Measurements from ENCODE around the gene C1orf198.
A peak's percentile ranks its signal among the peaks of the same experiment; 100 is the strongest.

The C1orf198 gene, protein sequence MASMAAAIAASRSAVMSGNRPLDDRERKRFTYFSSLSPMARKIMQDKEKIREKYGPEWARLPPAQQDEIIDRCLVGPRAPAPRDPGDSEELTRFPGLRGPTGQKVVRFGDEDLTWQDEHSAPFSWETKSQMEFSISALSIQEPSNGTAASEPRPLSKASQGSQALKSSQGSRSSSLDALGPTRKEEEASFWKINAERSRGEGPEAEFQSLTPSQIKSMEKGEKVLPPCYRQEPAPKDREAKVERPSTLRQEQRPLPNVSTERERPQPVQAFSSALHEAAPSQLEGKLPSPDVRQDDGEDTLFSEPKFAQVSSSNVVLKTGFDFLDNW

DNA sequence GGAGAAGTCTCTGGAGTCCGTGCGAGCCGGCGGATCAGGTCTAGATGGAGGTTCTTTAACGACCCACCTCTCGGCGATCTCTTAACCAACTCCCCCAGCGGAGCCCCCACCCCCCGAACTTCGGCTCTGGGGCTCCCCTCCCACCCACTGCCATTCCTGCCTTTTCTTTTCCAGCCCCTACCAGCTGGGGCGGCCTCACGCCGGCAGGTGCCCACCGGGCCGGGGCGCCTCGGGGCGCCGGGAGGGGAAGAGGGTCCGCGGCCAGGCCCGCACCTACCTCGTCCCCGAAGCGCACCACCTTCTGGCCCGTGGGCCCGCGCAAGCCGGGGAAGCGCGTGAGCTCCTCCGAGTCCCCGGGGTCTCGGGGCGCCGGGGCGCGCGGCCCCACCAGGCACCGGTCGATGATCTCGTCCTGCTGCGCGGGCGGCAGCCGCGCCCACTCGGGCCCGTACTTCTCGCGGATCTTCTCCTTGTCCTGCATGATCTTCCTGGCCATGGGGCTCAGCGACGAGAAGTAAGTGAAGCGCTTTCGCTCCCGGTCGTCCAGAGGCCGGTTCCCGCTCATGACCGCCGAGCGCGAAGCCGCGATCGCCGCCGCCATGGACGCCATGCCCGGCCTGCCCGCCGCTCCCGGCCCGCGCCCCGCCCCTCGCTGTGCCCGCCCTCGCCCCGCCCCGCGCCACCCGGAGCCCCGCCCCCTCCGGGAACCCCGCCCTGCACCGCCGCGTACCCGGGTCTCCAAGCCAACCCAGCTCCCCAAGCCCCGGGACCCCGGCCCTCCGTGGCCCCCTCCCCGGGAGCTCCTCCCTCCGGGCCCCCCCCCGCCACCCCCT lies at the start of gene C1orf198:
C1orf198 (minus strand) TSS at position 619 of the 833 bp plus-strand sequence; CDS start at position 610, 9 bp downstream.
- DNase-seq (ENCODE audit: low read depth in 2 of 2), result peak; percentile 60 to 70

DNA sequence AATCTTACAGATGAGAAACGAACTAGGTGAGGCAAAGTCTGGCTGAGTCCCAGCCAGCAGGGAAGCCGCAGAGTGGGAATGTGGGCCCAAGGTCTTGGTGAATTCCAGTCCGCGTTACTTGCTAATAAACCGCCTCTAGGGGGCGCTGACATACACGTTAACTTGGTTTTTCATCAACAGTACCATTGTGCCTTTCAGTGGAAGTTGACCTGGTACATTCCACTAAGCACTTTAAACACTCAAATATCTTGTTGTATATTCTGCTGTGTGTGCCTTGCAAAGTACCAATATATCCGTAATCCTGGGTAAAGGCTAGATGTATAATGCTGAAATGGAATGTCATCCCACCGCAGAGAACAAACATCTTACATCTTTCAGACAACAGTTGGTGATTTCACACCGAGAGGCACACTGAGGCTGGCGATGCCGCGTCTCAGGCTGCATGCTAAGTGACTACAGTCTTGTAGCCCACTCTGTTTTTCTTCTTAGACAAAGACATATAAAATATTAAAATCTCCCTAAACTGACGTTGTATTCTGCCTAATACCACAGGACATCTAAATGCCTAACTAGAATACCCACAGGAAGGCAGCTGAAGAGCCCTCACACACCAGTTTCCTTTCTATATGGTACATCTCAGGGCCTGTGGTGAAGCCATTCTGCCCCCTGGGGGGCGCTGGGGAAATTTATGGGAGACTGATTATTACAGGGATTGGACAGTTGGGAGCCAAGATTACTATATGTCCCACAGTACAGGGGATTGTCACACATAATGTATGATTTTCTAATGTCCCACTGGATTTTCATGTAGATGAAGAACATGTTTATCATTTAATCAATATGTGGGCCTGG lies 49.2 kb upstream of the C1orf198 start:
- peak; percentile 57 to 67 for DNase-seq (ENCODE audit: low read depth in 2 of 2)

DNA sequence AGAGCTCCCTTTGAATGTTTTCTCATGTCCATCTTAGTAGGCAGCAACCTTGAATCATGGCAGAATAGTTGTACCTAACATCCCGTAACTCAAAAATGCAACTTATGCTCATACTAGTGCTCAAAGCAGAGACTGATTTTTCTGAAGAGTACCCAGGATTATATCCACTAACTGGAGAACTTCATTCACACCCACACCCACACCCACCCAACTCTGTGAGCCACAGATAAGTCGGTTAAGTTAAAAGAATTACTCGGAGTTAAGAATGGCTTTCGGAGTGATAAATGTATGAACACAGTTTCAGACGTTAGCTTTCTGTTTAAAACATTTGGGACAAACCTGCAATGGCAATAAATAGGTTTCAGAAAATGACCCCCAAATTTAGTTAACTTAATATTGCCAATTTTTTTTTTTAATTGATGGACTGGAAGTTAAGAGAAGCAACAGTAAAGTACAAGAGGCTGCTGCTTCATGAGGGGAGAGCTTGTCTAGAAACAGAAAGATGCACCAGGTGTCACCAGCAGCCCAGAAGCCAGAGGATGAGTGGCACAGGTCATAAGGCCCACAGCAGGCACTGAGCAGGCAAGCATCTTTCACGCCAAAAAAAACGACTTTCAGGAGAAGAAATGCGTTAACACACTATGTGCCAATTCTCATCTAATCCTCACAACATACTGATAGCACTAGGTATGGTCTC lies 48.4 kb upstream of the C1orf198 start:
- DNase-seq (ENCODE audit: low read depth in 2 of 2), result no peak

DNA sequence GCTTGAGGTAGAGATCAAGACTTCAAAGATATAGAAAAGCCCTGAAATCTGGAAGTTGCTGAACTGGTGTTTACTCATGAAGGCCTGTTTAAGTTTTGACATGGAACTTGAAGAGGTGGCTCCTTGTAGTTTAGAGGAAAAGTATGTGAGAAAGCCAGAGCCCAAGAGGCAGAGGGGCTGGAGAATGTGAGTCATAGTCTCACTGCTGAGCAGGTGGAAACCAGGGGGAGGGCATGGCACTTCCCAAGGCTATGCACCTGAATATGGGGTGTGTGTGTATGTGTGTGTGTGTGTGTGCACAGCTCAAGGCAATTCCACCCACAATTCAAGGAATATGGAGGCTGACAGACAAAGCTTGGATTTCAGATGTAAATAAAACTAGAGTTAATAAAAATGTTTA lies 46.8 kb upstream of the C1orf198 start:
- DNase-seq (ENCODE audit: low read depth in 2 of 2), result no peak

DNA sequence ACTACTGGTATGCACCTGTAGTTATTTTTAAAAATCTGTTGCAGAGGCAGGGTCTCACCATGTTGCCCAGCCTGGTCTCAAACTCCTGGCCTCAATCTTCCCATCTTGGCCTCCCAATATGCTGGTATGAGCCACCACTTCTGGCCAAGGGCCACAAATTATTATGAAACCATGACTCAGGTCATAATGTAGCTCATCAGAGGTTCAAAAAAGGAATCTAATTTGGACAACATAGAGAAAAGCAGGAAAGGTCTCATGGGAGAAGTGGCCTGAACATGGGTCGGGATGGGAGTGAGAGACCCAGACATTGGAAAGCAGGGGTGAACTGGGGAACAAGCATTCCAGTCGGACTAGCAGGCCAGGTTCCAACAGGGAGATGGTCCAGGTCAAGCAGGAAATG lies 45.2 kb upstream of the C1orf198 start:
- DNase-seq (ENCODE audit: low read depth in 2 of 2), result no peak

DNA sequence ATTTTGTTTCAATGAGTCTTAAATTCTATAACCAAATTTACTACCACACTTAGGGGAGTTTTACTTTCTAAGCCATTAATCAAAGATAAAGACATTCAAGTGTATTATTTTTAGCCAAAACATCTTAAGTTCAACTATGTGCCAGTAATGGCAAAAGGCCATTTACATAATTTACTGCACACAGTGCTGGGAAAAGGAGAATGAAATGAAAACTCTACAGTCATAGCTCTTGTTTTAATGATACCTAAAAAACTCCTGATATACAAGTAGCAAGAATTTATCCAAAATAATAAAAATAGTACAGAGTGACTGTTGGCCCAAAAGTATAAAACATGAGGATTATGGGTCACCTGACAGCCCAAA lies 42.4 kb upstream of the C1orf198 start:
- no peak for DNase-seq (ENCODE audit: low read depth in 2 of 2)

DNA sequence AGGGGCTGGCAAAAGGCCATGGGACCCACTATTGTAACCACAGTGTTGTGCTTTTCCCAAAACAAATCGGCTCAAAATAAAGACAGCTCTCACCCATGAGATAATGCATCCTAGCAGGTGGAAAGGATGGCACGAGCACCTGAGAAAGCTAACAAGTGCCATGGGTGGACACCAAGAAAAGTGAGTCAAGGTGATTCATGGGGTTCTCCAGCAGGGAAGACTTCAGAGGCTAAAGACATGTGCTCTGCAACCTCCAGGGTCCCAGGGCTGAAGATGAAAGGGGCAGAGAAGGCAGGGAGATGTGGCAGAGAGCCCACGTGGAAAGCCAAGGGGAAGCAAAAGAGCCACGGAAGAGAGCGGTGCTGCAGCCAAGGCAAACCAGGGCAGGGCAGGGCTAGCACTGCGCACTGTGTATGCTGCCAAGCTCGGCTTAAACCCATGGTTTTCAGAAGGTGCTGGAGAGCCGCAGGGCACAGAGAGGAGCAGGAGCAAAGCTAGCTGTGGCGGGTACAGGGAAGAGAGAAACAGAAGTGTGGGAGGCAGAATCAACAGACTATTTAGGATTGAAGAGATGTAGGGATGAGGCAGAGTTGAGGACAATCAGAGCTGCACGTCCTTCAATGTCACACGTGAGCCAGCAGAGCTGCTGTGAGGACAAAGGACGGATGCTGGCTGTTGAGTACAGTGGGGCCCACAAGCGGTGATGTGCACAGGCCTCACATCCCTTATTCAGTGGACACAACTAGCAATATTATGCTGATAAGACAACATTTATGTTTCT lies 41.8 kb upstream of the C1orf198 start:
- no peak for DNase-seq (ENCODE audit: low read depth in 2 of 2)

DNA sequence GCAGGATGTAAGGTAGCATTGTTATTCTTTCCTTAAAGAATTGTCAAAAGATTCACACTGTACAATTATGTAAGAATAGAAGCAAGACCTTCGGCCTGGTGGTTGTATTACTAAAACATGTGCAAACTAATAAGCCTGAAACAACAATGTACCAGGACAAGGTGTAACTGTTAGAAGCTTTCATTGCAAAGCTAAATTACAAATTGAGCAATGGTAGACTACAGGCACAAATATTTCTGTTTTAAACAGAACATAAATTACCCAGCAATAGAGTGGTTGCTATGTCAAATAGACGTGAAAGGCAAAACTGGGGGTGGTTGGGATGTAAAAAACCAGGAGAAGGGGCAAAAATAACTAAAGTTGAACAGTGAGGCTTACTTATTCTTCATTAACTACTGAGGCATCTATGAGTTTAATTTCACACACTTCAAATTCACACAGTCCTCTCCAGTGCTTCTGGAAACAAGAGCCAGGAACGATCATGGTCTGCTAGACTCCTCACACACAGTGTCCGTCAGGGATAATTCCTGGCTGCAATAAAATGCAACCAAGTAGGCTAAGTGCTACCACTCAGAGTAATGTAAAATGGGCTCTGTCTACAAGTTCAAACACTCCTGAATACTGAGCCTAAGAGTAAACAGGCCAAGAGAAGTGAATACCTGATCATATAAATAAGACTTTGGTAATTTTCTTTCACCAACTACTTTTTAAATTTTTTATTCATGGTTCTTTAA lies 39.3 kb upstream of the C1orf198 start:
- DNase-seq (ENCODE audit: low read depth in 2 of 2), result no peak

DNA sequence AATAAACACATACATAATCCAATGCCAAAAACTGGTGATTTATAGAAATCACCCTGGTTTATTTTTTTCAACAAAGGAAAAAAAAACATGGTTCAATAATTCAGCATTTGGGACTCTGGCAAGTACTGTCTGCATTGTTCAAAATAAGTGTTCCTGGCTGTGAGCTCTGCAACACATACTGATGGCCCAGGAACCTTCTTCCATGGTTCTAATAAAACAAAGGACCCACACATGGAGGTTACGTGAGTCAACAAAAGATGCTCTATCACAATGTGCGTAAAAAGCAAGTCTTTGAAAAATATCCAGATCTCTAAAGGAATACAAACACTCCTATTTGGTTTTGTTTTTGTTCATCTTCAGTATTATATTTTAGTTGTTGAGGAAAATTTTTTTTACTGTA lies 37.9 kb upstream of the C1orf198 start:
- DNase-seq (ENCODE audit: low read depth in 2 of 2), result no peak

DNA sequence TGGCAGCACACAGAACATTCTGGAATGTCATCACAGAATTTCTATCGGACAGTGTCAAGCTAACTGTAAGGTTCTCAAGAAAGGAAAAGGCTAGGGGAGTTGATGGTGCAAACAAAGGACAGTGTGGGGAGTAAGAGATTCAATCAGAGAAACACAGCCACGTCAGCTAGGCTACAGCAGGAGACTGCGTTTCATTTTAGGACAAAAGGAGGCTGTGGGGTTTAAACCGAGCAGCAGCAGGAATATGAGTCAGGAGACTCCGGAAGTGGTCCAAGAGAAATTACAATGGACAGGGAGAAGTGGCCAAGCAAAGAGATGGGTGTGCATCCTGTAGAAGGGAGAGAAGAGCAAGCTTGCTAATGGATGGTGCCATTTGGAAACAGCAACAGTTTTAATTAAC lies 37.4 kb upstream of the C1orf198 start:
- DNase-seq (ENCODE audit: low read depth in 2 of 2), result no peak

DNA sequence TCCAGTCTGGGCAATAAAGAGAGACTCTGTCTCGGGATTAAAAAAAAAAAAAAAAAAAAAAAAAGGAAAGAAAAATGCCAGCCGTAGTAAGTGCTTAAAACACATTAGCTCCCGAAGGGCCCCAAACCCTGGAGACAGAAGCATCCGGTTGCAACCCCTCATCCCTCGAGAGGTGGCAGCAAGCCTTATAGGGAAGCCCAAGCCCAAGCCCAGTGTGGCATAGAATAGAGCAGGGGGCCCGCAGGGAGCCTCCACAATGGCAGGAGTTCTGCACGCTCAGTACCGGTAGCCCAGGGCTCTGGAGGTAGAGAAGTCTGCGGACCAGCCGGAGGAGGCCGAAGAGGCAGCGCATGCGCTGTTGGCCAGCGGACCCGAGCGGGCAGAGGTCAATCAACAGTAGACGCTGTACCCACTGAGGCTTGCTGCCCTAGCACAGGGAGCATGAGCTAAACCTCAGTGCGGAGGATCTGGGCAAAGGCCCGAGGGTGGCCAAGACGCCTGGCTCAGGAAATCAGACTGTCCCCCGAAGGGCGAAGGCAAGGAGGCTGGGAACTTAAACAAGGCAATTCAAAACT lies 34.1 kb upstream of the C1orf198 start:
- DNase-seq (ENCODE audit: low read depth in 2 of 2), result no peak

DNA sequence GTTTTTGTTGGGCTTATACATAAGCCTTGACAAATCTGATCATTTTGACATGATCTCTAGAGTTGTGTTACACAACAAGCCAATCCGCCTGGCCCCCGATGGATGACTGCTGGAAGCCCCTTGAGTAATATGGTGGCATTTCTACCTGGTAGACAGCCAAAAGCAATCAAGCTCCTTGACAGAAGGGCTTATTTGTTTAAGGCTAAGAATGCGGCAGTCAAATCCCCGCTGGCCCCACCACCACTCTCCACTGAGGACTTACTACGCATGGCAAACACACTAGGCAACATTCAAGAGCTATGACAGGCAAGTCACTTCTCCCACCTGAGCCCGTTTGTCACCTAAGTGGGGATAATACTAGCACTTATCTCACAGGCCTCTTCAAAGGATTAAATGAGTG lies 33.4 kb upstream of the C1orf198 start:
- no peak for DNase-seq (ENCODE audit: low read depth in 2 of 2)

DNA sequence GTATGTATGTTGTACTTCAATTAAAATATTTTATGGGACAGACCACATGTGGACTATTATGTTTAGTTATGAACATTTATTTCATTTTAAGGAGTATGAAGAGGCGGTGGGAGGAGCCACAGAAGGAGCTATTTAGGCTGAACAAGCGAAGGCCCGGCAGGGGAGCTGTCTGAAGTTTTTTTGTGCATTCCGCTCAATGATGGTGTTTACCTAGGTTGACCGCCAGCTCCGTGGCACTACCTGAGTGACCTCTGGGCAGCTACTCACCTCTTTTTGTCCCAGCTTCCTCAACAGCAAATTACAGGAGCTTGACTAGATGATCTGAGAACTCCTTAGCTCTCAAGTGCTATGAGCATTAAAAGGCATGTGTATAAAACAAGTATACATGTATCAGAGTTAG lies 32.7 kb upstream of the C1orf198 start:
- DNase-seq (ENCODE audit: low read depth in 2 of 2), result no peak

DNA sequence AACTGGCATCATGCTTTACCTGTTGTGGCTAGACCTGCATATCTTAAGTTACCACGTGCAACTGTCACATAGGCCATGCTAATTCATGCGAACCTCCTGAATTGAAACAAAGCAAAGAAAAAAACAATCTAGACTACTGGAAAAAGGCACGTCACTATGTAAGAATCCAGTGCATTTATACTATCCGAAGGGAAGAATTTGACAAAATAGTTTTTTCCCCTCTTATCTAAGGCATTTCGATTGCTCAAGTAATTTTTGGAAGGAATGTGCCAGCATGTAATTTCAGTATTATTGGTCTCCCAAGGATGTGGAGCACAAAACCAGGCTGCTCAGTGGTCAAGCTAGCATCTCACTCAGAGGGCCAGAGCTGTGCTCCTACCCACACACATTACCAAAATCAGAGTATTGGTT lies 31.5 kb upstream of the C1orf198 start:
- no peak for DNase-seq (ENCODE audit: low read depth in 2 of 2)

DNA sequence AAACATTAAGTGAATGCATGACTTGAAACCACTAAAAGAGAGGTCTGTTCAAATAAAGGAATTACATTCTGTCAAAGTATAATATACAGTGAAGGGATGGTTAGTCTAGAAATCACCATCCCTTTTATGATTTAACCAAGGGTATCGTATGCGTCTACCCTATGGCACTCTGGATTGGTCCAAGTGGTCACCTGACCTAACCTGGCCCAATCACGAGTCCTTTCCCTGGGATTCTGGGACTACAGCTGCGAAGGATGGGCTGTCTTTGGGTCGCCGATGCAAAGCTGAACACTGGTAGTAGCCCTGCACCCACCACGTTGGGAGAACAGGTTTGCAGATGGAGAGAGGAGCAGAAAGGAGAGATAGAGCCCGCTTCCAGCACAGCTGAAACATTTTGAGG lies 30.4 kb upstream of the C1orf198 start:
- no peak for DNase-seq (ENCODE audit: low read depth in 2 of 2)

DNA sequence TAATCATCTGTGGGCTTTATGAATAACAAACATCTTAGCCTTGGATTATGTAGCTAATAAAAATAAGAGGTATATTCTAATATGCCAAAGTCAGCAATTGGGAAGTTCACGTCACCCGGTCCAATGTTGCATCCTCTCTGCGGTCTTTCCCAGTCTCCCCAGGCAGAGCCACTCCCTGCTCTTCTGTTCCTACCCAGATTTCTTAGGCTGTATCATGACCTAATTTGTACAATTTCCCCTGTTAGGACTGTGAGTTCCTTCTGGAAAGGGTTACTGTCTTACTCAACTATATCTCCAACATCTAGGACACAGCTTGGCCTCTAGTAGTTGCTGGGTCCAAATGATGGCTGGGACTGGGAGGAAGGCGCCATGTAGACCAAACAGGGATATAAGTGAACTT lies 29.8 kb upstream of the C1orf198 start:
- no peak for DNase-seq (ENCODE audit: low read depth in 2 of 2)

DNA sequence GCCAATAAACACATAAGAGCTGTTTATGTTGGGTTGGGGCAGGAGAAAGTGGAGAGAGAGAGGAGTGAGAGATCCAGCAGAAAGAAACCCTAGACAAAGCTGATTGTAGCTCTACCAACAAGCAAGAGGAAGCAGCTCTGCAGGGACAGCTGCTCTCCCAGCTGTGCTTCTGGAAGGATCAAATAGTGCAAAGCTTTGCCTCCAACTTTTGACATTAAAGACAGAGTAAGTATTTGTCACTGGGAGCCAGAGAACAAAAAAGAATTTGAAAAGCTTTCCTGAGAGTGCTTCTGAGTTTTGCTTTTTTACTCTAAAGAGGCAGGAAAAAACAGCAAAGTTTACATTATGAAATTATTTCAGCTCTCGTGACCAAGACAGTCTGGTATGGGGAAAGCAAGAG lies 28.5 kb upstream of the C1orf198 start:
- DNase-seq (ENCODE audit: low read depth in 2 of 2), result no peak

DNA sequence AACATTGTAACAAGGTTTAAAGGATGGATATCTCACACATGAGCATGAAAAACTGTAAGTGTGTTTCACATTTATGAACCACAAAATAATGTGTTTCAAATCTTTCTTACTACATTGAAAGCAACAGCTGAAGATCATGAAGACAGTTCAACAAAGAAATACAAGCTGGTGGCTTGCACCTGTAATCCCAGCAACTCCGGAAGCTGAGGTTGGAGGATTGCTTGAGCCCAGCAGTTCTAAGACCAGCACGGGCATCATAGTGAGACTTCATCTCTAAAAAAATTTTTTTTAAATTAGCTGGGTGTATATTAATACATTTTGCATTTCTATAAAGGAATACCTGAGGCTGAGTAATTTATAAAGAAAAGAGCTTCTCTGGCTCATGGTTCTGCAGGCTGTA lies 27.1 kb upstream of the C1orf198 start:
- no peak for DNase-seq (ENCODE audit: low read depth in 2 of 2)

DNA sequence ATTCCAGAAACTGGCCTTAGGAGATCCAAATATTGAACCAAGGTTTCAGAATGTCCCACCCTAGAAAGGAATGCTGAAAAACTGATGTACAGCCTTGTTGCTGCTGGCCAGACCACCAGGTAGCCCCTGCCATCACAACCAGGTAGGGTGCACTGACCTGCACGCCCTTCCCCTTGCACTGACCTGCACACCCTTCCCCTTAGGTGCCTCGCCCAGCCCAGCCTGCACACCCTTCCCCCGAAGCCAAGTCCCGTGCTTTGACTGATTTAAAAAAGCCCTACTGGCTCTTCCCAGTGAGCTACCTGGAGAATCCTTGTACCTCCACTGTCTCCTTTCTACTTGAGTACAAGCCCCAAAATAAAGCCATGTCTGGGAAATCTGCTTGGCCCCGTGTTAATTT lies 26.3 kb upstream of the C1orf198 start:
- no peak for DNase-seq (ENCODE audit: low read depth in 2 of 2)

DNA sequence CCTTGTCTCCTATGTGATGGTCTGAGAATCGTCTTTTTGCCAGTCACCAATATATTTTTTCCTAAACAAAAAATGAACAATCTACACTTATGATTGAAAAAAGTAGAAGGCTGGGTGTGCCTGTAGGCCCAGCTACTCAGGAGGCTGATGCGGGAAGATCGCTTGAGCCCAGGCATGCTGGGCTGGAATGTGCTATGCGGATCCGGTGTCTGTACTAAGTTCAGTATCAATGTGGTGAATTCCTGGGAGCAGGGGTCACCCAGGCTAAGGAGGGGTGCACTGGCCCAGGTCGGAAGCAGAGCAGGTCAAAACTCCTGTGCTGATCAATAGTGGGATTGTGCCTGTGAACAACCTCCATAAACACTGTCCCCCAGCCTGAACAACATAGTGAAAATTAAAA lies 25.7 kb upstream of the C1orf198 start:
- no peak for DNase-seq (ENCODE audit: low read depth in 2 of 2)

Measured in activated CD4-positive, alpha-beta T cell treated with anti-CD3 and anti-CD28 coated beads for 24 hours (primary cell).